GM18507 (cell line): ENCODE measurements around the gene NLK.
A peak's percentile ranks its signal among the peaks of the same experiment; 100 is the strongest.
"Not testable (repeated sequence)": the region's sequence is repeated elsewhere in the genome, so short reads cannot be mapped to it uniquely, and the experiment has no call there.

Experiments
- DNase-seq: peaks from one replicate; pipeline ENCODE4 v3.0.0; 2011; ENCODE audit warnings: low read depth; ENCODE audit not compliant: insufficient read length; ENCODE audit errors: extremely low spot score
- FAIRE-seq: peaks from 2 replicates; lab custom pipeline; 2011; peaks lifted over from hg19 to GRCh38; lab: Jason Lieb, UNC

NLK gene

DNA sequence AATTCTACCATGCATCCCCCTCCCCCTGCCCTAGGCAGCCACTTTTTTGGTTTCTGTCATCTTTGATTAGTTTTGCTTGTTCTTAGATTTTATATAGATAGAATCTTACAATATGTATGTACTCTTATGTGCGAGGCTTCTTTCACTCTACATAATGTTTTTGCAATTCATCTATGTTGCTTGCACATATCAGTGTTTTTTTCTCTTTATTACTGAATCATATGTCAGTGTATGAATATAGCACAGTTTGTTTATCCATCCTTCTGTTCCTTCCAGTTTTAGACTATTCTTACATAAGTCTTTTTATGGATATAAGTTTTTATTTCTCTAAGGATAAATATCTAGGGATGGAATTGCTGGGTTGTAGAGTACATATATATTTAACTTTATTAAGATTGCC lies 26.6 kb downstream of the NLK start:
- DNase-seq: no peak
- no peak for FAIRE-seq

DNA sequence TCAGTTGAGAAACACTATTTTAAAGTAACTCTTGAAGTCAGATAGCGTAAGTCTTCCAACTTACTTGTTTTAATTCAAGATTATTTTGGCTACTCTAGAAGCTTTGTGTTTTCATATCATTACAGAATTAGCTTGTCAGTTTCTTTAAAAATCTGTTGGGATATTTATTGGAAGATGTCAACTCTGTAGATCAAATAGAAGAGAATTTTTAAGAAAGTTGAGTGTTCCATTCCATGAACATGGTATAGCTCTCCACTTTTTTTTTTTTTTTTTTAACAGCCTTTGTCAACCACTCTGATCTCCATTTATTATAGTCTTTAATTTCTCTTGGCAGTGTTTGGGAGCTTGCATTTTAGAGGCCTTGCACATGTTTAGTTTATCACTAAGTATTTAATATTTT lies 28.7 kb downstream of the NLK start:
- FAIRE-seq (no peak), DNase-seq (no peak)

DNA sequence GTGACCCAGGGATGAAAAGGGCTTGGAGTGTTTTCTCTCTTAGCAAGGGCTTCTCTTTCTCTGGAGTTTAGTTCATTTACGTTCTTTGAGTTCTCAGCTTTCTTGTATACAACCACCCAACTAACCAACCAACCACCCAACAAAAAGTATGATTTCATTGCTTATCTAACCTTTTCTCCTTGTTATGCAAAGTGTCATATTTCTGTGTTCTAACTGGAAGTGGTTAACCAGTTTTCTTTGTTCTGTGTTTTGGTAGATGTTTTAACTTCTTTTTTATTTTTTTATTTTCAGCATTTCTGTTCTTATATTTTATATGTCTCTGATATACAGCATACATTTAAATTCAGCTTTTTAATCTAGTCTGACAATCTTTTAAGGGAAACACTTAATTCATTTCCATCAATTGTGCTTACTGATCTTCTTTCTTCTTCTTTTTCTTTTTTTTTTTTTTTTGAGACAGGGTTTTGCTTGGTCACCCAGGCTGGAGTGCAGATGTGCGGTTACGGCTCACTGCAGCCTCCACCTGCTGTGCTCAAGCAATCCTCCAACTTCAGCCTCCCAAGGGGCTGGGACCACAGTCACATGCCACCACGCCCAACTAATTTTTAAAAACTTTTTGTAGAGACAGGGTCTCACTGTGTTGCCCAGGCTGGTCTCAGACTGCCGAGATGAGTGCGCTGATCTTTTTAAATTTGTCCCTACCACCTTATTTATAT lies 29.6 kb downstream of the NLK start:
- DNase-seq: no peak
- no peak for FAIRE-seq

DNA sequence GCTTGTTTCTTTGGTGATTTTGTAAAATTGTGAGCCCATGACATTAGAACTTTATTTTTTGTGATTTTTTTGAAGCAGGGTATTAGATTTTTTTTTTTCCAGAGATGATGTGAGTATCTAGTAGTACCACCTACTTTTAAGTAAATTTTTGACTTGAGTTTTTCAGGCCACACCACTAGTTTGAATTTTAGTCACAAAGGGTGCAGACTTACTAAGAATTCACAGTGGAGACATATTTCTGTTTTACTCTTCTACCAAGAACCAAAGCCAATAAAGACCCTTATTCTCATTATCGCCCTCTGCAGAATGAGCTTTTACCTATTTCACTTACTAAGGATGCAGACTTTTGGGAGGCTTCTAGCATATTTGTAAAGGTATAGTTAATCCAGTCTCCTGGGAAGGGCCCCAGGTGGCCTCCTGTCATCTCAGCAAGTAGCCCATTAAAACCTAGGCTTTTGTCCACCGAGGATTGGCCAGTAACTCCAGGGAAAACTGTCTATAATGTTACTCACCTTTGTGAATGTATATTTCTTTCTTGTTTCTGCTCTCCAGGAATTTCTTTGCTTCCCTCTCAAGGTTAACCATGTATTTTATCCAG lies 30.6 kb downstream of the NLK start:
- FAIRE-seq: no peak
- no peak for DNase-seq

DNA sequence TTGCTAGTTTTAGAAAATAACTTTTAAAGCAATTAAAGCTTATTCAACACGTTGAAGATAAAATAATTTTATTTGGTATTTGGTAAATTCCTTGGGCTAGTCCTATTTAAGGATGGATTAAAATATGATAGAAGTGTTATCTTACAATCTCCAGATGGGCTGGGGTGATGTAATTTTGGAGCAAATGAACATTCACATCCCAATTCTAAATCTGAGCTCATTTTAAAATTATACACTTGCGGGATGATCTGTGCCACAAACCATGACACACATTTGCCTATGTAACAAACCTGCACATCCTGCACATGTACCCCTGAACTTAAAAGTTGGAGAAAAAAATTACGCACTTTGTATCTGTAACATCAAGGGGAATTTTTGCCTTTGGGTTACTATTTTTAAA lies 31.5 kb downstream of the NLK start:
- FAIRE-seq (no peak), DNase-seq (no peak)

- no peak for FAIRE-seq
These were observed 33.7 kb downstream of the NLK start for GRCh38 chr17:28076144-28076543.

GRCh38 chr17:28077140-28077539 lies 34.7 kb downstream of the NLK start:
- FAIRE-seq, DNase-seq: not testable (repeated sequence)

More at GRCh38 chr17:28076144-28076543, 33.7 kb downstream of the NLK start:
- DNase-seq: no peak

DNA sequence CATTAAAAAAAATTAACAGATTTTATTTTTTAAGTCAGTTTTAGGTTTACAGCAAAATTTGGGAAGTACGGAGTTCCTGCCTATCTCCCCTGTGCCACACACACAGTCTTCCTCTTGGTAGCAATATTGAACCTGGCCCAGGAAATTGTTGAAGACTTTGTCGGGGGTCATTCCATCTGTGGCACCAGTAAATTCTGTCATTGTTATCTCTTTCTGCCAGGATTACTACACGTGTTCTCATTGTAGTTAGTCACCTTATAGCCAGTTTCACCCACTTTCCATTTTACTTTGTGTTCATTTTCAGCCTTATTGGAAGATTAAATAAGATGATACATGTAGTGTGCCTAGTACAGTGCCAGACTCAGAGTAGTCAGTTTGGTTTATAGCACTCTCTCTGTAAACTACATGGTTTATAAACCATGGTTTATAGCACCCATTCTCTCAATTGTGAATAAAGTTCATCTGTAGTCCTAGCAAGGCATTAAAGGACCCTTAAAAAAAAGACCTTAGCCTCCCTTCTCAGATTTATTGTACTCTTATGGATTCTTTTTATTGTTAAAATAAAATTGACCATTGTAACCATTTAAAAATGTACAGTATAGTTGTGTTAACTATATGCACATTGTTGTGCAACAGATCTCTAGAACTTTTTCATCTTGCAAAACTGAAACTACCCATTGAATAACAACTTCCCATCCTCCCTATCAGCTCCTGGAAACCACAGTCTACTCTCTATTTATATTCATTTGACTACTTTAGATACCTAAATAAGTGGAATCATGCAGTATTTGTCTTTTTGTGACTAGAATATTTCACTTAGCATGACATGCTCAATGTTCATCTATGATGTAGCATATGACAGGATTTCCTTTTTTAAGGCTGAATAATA lies 36.1 kb downstream of the NLK start:
- FAIRE-seq (no peak), DNase-seq (no peak)

GRCh38 chr17:28081467-28081866 lies 39.0 kb downstream of the NLK start:
- DNase-seq: no peak
- FAIRE-seq: no peak

GRCh38 chr17:28085766-28086165 lies 43.3 kb downstream of the NLK start:
- FAIRE-seq: no peak
- no peak for DNase-seq

DNA sequence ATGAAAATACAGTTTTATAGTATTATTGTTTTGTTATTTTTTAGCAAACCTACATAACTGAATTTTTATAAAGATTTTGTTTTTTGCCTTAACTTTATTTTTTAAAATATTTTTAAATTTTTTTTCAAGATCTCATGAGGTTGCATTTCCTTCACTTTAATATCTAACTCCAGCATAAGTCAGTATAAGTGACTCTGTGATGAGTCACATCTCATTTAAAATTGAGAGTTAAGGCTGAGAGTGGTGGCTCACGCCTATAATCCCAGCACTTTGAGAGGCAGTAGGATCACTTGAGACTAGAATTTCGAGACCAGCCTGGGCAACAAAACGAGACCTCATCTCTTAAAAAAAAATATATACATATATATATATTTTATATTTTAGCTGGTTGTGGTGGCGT lies 44.0 kb downstream of the NLK start:
- no peak for FAIRE-seq
- DNase-seq: no peak

DNA sequence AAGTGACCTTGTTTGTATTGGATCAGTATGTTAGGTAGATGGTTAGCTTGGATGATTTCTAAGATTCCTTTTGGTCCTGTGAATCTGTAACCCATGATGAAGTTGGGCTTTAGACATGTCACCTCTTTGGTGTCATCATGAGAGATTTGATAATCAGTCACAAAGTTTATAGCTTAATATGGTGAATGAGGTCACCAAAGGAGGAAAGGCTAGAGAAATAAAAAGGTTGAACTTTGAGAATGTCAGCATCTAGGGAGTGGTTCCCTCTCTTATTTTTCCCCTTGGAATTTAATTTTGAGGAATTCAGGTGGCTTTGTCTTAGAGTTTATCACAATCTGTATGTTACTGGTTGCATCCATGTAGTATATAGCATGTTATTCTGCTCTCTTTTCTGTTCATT lies 45.3 kb downstream of the NLK start:
- FAIRE-seq: no peak

DNA sequence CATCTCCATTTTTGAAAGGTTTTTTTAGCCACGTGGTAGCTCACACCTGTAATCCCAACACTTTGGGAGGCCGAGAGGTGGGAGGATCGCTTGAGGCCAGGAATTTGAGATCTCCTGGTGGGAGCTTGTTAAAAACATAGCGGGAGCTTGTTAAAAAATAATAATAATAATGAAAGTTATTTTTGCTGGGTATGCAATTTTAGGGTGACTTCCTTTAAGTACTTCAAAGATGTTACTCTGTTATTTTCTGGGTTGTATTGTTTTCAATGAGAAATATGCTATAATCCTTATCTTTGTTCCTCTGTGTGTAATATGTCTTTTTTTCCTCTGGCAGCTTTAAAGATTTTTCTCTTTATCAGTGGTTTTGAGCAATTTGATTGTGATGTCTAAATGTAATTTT lies 48.1 kb downstream of the NLK start:
- no peak for DNase-seq
- FAIRE-seq: no peak

More for the DNA sequence above, 45.3 kb downstream of the NLK start:
- no peak for DNase-seq

GRCh38 chr17:28092088-28092487 lies 49.6 kb downstream of the NLK start:
- FAIRE-seq (no peak), DNase-seq (no peak)

- DNase-seq: no peak
- FAIRE-seq: no peak
These were observed 51.7 kb downstream of the NLK start for GRCh38 chr17:28093999-28094716.

GRCh38 chr17:28096756-28097155 lies 54.3 kb downstream of the NLK start:
- FAIRE-seq (no peak), DNase-seq (no peak)

DNA sequence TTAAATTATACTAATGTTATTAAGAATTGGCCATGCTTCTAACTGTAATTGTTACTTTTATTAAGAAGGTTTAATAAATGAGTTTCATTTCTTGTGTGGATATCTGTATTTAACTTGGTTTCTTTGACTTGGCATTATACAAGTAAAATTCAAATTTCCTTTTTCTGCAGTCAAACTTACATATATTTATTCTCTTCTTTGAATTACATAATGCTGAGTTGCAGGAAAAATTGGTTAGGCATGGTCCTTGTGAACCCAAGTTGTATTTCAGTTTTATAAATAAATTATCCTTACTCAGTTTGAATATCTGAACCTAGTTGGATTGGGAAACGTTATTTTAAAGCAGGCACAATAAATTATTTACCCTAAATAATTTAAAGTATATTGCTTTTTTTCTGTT lies 54.8 kb downstream of the NLK start:
- FAIRE-seq (no peak), DNase-seq (no peak)

DNA sequence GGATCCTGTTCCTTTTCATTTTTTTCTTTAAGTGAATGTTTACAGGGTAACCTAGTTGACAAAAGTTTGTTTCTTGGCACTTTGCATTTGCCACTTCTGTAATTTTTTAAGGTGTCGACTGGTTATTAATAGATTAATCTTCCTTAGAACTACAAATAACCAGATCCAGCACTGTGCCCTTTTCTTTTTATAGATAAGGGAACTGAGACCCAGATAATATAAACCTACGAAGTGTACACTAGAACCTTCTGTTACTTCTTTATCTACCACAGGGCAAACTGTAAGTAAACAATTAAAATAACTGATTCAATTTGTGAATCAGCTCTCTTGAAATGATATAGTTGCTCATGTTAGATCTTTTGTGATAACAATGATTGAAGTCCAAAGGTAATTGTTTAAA lies 55.4 kb downstream of the NLK start:
- FAIRE-seq: peak; percentile 36

DNA sequence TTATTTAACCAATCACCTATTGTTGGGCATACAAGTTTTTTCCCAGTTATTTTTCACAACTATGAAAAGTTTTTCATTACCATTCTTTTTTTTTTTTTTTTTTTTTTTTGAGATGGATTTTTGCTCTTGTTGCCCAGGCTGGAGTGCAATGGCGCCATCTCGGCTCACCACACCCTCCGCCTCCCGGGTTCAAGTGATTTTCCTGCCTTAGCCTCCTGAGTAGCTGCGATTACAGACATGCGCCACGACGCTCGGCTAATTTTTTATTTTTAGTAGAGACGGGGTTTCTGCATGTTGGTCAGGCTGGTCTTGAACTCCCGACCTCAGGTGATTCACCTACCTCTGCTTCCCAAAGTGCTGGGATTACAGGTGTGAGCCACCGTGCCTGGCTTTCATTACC lies 56.1 kb downstream of the NLK start:
- not testable (repeated sequence) for FAIRE-seq

More for the DNA sequence above, 55.4 kb downstream of the NLK start:
- no peak for DNase-seq

GRCh38 chr17:28100251-28100650 lies 57.8 kb downstream of the NLK start:
- no peak for DNase-seq
- no peak for FAIRE-seq

More for the DNA sequence above, 56.1 kb downstream of the NLK start:
- DNase-seq: not testable (repeated sequence)
